ENCODE measurements around the gene WDR43. TPM values are rescaled to one million over a fixed set of nuclear protein-coding genes. Genes with fewer than 3 reads are reported as not detected.

The WDR43 gene
- total RNA-seq, 1 experiment from 2014 or later, result 134 TPM

DNA sequence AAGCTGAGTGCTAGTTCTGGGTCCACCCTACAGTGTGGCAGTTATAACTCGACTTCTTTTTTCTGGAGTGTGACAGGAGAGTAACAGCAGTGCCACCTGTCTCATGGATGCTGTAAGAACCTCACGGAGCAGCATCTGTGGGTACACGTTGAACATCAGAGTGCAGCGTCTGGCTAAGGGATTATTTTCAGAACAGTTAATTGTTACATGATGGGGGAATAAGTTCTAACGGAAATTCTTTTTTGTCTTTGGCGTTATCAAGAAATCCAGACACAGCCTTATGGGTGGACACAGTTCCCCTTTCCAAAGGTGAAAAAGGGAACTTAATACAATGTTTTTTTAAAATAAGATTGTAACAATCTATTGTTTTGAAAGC lies 58.4 kb downstream of the WDR43 start:
- H3K9me3 ChIP-seq (ENCODE audit: low read length), result no peaks in the 10 kb centered on the region
- no TSS peak for BruUV-seq (replicated peaks)
- no peaks in the 10 kb centered on the region for H3K27me3 ChIP-seq (ENCODE audit: low read length)
- no peak overlapping the region for H3K4me2 ChIP-seq (ENCODE audit: low read length)
- CTCF ChIA-PET, result no interaction called here
- ATAC-seq (peak; percentile 40), DNase-seq (no peak)
- H3K36me3 ChIP-seq (ENCODE audit: low read depth, low read length), result peaks cover 14% of the 10 kb centered on the region
- H3K4me3 ChIP-seq (ENCODE audit: low read length), result no peak overlapping the region
- intact Hi-C loops (cut with micrococcal nuclease), result loop anchor here (1.0 to 10.0 kb wide), 2 partner anchors 132 to 342 kb away; no protein-coding TSS in a partner anchor
- no peak overlapping the region for H3K9ac ChIP-seq (ENCODE audit: low read length)
- H3K27ac ChIP-seq (ENCODE audit: low read length), result peak overlapping the region; percentile 22
- POLR2A ChIA-PET (ENCODE audit: unreplicated experiment), result no interaction called here
- H3F3A ChIP-seq (ENCODE audit: low read length, unreplicated experiment), result no peaks in the 10 kb centered on the region
- TF ChIP-seq, protein P1, sequence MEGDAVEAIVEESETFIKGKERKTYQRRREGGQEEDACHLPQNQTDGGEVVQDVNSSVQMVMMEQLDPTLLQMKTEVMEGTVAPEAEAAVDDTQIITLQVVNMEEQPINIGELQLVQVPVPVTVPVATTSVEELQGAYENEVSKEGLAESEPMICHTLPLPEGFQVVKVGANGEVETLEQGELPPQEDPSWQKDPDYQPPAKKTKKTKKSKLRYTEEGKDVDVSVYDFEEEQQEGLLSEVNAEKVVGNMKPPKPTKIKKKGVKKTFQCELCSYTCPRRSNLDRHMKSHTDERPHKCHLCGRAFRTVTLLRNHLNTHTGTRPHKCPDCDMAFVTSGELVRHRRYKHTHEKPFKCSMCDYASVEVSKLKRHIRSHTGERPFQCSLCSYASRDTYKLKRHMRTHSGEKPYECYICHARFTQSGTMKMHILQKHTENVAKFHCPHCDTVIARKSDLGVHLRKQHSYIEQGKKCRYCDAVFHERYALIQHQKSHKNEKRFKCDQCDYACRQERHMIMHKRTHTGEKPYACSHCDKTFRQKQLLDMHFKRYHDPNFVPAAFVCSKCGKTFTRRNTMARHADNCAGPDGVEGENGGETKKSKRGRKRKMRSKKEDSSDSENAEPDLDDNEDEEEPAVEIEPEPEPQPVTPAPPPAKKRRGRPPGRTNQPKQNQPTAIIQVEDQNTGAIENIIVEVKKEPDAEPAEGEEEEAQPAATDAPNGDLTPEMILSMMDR (conservative IDR thresholded peaks at IDR 0.05; ENCODE audit: low read depth, low read length), result peak; percentile 50; the same call in 1 of the 2 replicates
- TF ChIP-seq EZH2 (IDR thresholded peaks at IDR 0.05; ENCODE audit: low read length, unreplicated experiment) (no peak), EZH2phosphoT487 (IDR thresholded peaks at IDR 0.05; ENCODE audit: borderline replicate concordance, low read length) (no peak)
- peaks cover 6% of the 10 kb centered on the region; the same call in 1 of the 2 replicates for H4K20me1 ChIP-seq (ENCODE audit: low read length)
- no peaks in the 10 kb centered on the region for H3K9me2 ChIP-seq (replicated peaks; ENCODE audit: low read length)
- no peaks in the 10 kb centered on the region for H3K79me2 ChIP-seq (ENCODE audit: low read length)
- H3K4me1 ChIP-seq (ENCODE audit: insufficient read depth, low read length), result peaks cover 24% of the 10 kb centered on the region
- H2AFZ ChIP-seq (ENCODE audit: low read length), result no peak overlapping the region

GRCh38 chr2:28955467-28955866 lies 61.0 kb downstream of the WDR43 start:
- Histone ChIP-seq H3K36me3 (ENCODE audit: low read depth, low read length) (no peaks in the 10 kb centered on the region), H4K20me1 (ENCODE audit: low read length) (peaks cover 6% of the 10 kb centered on the region; the same call in 1 of the 2 replicates), H3K4me3 (ENCODE audit: low read length) (no peak overlapping the region), H2AFZ (ENCODE audit: low read length) (no peak overlapping the region), H3K27me3 (ENCODE audit: low read length) (no peaks in the 10 kb centered on the region), H3K4me1 (ENCODE audit: insufficient read depth, low read length) (peaks cover 21% of the 10 kb centered on the region), H3K4me2 (ENCODE audit: low read length) (no peak overlapping the region), H3K27ac (ENCODE audit: low read length) (no peak overlapping the region), H3K9me2 (replicated peaks; ENCODE audit: low read length) (no peaks in the 10 kb centered on the region), H3K9ac (ENCODE audit: low read length) (no peak overlapping the region), H3K79me2 (ENCODE audit: low read length) (no peaks in the 10 kb centered on the region), H3K9me3 (ENCODE audit: low read length) (no peaks in the 10 kb centered on the region), H3F3A (ENCODE audit: low read length, unreplicated experiment) (no peaks in the 10 kb centered on the region)
- ATAC-seq (no peak), DNase-seq (no peak)
- ChIA-PET CTCF (no interaction called here), POLR2A (ENCODE audit: unreplicated experiment) (no interaction called here)
- intact Hi-C loops (cut with micrococcal nuclease), result loop anchor here (5.0 to 10.0 kb wide), 2 partner anchors 339 to 1117 kb away; no protein-coding TSS in a partner anchor
- TF ChIP-seq EZH2 (IDR thresholded peaks at IDR 0.05; ENCODE audit: low read length, unreplicated experiment) (no peak), EZH2phosphoT487 (IDR thresholded peaks at IDR 0.05; ENCODE audit: borderline replicate concordance, low read length) (no peak)
- TF ChIP-seq, protein P1 (conservative IDR thresholded peaks at IDR 0.05; ENCODE audit: low read depth, low read length), result no peak
- no TSS peak for BruUV-seq (replicated peaks)

- Histone ChIP-seq H3K9me3 (ENCODE audit: low read length) (no peaks in the 10 kb centered on the region), H3K27me3 (ENCODE audit: low read length) (no peaks in the 10 kb centered on the region), H2AFZ (ENCODE audit: low read length) (no peak overlapping the region), H3K9me2 (replicated peaks; ENCODE audit: low read length) (no peaks in the 10 kb centered on the region), H3K4me1 (ENCODE audit: insufficient read depth, low read length) (peaks cover 15% of the 10 kb centered on the region), H3F3A (ENCODE audit: low read length, unreplicated experiment) (no peaks in the 10 kb centered on the region), H3K4me3 (ENCODE audit: low read length) (no peak overlapping the region), H3K79me2 (ENCODE audit: low read length) (no peaks in the 10 kb centered on the region), H3K36me3 (ENCODE audit: low read depth, low read length) (no peaks in the 10 kb centered on the region), H3K27ac (ENCODE audit: low read length) (no peak overlapping the region), H3K4me2 (ENCODE audit: low read length) (no peak overlapping the region), H4K20me1 (ENCODE audit: low read length) (peaks cover 6% of the 10 kb centered on the region; the same call in 1 of the 2 replicates), H3K9ac (ENCODE audit: low read length) (no peak overlapping the region)
- ChIA-PET POLR2A (ENCODE audit: unreplicated experiment) (no interaction called here), CTCF (no interaction called here)
- TF ChIP-seq, protein P1 (conservative IDR thresholded peaks at IDR 0.05; ENCODE audit: low read depth, low read length), result no peak
- no peak for TF ChIP-seq EZH2 (IDR thresholded peaks at IDR 0.05; ENCODE audit: low read length, unreplicated experiment)
- no peak for TF ChIP-seq EZH2phosphoT487 (IDR thresholded peaks at IDR 0.05; ENCODE audit: borderline replicate concordance, low read length)
- no TSS peak for BruUV-seq (replicated peaks)
- DNase-seq (no peak), ATAC-seq (no peak)
- intact Hi-C loops (cut with micrococcal nuclease), result loop anchor here (2.0 to 10.0 kb wide), 3 partner anchors 338 to 1116 kb away; no protein-coding TSS in a partner anchor
Measured at GRCh38 chr2:28956415-28956826, 62.0 kb downstream of the WDR43 start.

All from PC-3 (cell line).